ENCODE measurements around the gene SIMC1. TPM values are rescaled to one million over a fixed set of nuclear protein-coding genes. Genes with fewer than 3 reads are reported as not detected.

Gene SIMC1
- total RNA-seq, 1 donor from 2014 or later: 10.9 TPM

DNA sequence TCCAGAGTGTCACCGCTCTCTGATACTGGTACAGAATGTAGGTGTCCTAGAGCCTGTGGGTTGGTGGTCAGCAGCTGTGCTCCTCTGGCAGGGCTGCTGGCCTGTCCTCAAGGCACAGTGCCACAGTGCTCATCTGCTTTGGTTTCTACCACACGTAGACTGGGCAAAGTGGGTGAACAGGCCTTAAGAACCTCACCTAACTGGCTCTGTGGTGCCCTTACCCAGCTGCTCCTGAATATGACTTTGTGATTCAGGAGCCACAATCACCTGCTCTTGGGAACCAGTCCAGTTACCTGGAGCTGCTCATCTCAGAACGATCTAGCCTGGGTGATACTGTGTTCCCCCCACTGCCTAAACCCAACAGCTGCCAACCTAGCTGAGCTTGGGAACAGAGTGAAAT, 143.8 kb downstream of the SIMC1 start:
- no peak overlapping the region for H3K4me3 ChIP-seq
- peaks cover 6% of the 10 kb centered on the region for H3K4me1 Mint-ChIP-seq
- no peak for DNase-seq (ENCODE audit: low spot score)
- H3K9me3 ChIP-seq (ENCODE audit: low read depth): no peaks in the 10 kb centered on the region
- H3K27me3 Mint-ChIP-seq (ENCODE audit: insufficient read depth, low read depth): no peaks in the 10 kb centered on the region
- H3K9me3 Mint-ChIP-seq: no peaks in the 10 kb centered on the region
- no peak overlapping the region for H3K27ac ChIP-seq
- H3K9ac ChIP-seq: no peak overlapping the region
- H2AFZ ChIP-seq (replicated peaks): no peak overlapping the region
- H3K79me2 ChIP-seq (ENCODE audit: low read depth): peaks cover 15% of the 10 kb centered on the region
- no peaks in the 10 kb centered on the region for H3K4me1 ChIP-seq
- no peaks in the 10 kb centered on the region for H4K20me1 ChIP-seq (ENCODE audit: low read depth)
- no peak overlapping the region for H3K4me2 ChIP-seq
- H3F3A ChIP-seq (ENCODE audit: low read depth): no peaks in the 10 kb centered on the region
- no peak overlapping the region for H3K27ac Mint-ChIP-seq
- no peaks in the 10 kb centered on the region for H3K27me3 ChIP-seq
- H3K4me3 Mint-ChIP-seq: no peak overlapping the region
- H3K36me3 ChIP-seq: no peaks in the 10 kb centered on the region
- peaks cover 2% of the 10 kb centered on the region for H3K36me3 Mint-ChIP-seq
- TF ChIP-seq EZH2 (IDR thresholded peaks at IDR 0.05): no peak
- TF ChIP-seq, protein P1, sequence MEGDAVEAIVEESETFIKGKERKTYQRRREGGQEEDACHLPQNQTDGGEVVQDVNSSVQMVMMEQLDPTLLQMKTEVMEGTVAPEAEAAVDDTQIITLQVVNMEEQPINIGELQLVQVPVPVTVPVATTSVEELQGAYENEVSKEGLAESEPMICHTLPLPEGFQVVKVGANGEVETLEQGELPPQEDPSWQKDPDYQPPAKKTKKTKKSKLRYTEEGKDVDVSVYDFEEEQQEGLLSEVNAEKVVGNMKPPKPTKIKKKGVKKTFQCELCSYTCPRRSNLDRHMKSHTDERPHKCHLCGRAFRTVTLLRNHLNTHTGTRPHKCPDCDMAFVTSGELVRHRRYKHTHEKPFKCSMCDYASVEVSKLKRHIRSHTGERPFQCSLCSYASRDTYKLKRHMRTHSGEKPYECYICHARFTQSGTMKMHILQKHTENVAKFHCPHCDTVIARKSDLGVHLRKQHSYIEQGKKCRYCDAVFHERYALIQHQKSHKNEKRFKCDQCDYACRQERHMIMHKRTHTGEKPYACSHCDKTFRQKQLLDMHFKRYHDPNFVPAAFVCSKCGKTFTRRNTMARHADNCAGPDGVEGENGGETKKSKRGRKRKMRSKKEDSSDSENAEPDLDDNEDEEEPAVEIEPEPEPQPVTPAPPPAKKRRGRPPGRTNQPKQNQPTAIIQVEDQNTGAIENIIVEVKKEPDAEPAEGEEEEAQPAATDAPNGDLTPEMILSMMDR (IDR thresholded peaks at IDR 0.05): no peak

DNA sequence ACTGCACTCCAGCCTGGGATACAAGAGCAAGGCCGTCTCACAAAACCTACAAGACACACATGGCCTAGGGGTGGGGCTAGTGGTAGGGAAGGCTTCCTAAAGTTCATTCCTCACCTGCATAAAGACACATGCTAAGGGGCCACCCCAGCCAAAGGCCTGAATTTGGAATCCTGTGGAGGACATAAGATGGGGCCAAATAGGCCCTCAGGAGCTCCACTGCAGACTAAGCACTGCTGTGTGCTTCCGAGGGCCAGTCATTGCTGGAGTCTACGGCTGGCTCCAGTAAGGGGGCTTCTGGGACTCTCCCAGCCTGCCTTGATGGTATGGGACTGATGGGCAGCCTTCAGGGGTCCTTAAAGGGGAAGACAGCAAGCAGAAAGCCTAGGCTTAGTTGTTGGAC, 144.5 kb downstream of the SIMC1 start:
- Histone ChIP-seq H3K4me2 (no peak overlapping the region), H3K9me3 (ENCODE audit: low read depth) (no peaks in the 10 kb centered on the region), H3K36me3 (no peaks in the 10 kb centered on the region), H3K9ac (no peak overlapping the region), H3K4me3 (no peak overlapping the region), H2AFZ (replicated peaks) (no peak overlapping the region), H3F3A (ENCODE audit: low read depth) (no peaks in the 10 kb centered on the region), H3K79me2 (ENCODE audit: low read depth) (peaks cover 23% of the 10 kb centered on the region), H3K27ac (no peak overlapping the region), H4K20me1 (ENCODE audit: low read depth) (peaks cover 7% of the 10 kb centered on the region), H3K4me1 (peaks cover 7% of the 10 kb centered on the region), H3K27me3 (no peaks in the 10 kb centered on the region)
- TF ChIP-seq EZH2 (IDR thresholded peaks at IDR 0.05) (no peak), EZH2phosphoT487 (IDR thresholded peaks at IDR 0.05) (no peak)
- TF ChIP-seq, protein P1 (IDR thresholded peaks at IDR 0.05): no peak
- Mint-ChIP-seq H3K27ac (no peak overlapping the region), H3K4me3 (no peak overlapping the region), H3K4me1 (peaks cover 12% of the 10 kb centered on the region), H3K9me3 (no peaks in the 10 kb centered on the region), H3K36me3 (peaks cover 2% of the 10 kb centered on the region), H3K27me3 (ENCODE audit: insufficient read depth, low read depth) (no peaks in the 10 kb centered on the region)
- no peak for DNase-seq (ENCODE audit: low spot score)

DNA sequence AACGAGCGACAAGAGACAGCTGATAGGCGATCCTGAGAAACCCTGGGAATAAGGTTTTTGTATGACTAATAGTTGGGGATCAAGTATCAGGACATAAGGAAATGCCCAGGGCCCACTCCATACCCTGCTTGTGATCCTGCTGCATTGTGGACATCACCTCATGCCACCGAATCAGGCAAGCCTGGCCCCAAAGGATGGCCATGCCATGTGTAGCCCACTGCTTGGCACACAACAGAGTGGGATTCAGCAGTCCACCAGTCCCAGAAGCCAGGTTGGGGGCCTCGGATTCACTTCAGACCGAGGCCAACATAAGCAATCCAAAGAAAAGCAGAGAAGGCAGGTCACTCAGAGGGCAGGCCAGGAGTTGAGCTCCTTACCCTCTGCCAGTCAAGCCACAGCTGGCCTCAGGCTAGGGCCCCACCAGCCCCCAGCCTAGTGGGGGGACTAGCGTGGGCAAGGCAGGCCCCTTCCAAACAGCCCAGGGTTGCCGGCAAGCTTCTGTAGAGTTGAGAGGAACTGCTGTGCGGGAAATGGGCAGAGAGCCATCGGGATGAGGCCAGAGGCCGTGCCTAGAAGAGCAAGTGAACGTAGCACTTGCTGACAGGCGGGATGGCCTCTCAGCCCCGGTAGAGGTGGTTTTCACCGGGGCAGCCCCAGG, 145.2 kb downstream of the SIMC1 start:
- no peaks in the 10 kb centered on the region for H3K36me3 ChIP-seq

More for the DNA sequence above, 145.2 kb downstream of the SIMC1 start:
- Histone ChIP-seq H3K9ac (no peak overlapping the region), H3F3A (ENCODE audit: low read depth) (no peaks in the 10 kb centered on the region), H3K79me2 (ENCODE audit: low read depth) (peaks cover 29% of the 10 kb centered on the region), H2AFZ (replicated peaks) (no peak overlapping the region), H3K27me3 (no peaks in the 10 kb centered on the region), H3K4me3 (no peak overlapping the region), H4K20me1 (ENCODE audit: low read depth) (peaks cover 8% of the 10 kb centered on the region), H3K4me2 (no peak overlapping the region), H3K4me1 (peaks cover 7% of the 10 kb centered on the region), H3K9me3 (ENCODE audit: low read depth) (no peaks in the 10 kb centered on the region), H3K27ac (no peak overlapping the region)
- no peak for DNase-seq (ENCODE audit: low spot score)
- Mint-ChIP-seq H3K4me3 (no peak overlapping the region), H3K4me1 (peaks cover 15% of the 10 kb centered on the region), H3K9me3 (no peaks in the 10 kb centered on the region), H3K27me3 (ENCODE audit: insufficient read depth, low read depth) (peaks cover 1% of the 10 kb centered on the region), H3K27ac (no peak overlapping the region), H3K36me3 (peaks cover 2% of the 10 kb centered on the region)
- TF ChIP-seq EZH2phosphoT487 (IDR thresholded peaks at IDR 0.05) (no peak), EZH2 (IDR thresholded peaks at IDR 0.05) (no peak)
- TF ChIP-seq, protein P1 (IDR thresholded peaks at IDR 0.05): no peak
